ENCODE results near the gene CLEC20A. TPM values are rescaled to one million over a fixed set of nuclear protein-coding genes. Genes with fewer than 3 reads are reported as not detected.

CLEC20A gene
- total and polyA plus RNA-seq, 2 of the 8 experiments (the other 6 are each of a cell fraction or from before 2014, with no cell fraction given) = not detected

DNA sequence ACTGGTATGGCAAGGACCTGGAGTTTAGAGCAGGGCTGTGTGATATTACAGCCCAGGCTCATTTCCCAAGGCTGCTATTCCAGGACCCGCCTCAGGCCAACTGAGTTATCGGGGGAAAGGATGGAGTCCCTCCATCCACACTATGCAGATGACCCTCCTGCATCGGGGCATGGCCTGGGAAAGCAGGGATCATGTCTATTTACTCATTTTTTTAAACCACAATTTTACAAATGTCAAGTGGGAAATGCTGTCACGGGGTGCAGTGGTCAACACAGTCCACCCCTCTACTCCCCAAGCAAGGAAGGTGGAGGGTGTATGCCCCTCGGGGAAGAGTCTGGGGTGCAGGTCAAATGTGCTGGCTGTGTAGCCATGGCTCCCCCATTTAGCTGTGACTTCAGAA, 6.1 kb upstream of the CLEC20A start (continued):
- no peak for TF ChIP-seq RBBP5 (IDR thresholded peaks at IDR 0.05; ENCODE audit: borderline replicate concordance, low read depth, low read length)
- TF ChIP-seq TAF7 (optimal IDR thresholded peaks at IDR 0.05; ENCODE audit: borderline replicate concordance, low read depth, low read length) = no peak

Data from H1 (cell line).